ENCODE measurements around the gene GLYR1.

GRCh38 chr16:4883501-4883900 lies 36.4 kb upstream of the GLYR1 start:
- TF ChIP-seq, protein P1, sequence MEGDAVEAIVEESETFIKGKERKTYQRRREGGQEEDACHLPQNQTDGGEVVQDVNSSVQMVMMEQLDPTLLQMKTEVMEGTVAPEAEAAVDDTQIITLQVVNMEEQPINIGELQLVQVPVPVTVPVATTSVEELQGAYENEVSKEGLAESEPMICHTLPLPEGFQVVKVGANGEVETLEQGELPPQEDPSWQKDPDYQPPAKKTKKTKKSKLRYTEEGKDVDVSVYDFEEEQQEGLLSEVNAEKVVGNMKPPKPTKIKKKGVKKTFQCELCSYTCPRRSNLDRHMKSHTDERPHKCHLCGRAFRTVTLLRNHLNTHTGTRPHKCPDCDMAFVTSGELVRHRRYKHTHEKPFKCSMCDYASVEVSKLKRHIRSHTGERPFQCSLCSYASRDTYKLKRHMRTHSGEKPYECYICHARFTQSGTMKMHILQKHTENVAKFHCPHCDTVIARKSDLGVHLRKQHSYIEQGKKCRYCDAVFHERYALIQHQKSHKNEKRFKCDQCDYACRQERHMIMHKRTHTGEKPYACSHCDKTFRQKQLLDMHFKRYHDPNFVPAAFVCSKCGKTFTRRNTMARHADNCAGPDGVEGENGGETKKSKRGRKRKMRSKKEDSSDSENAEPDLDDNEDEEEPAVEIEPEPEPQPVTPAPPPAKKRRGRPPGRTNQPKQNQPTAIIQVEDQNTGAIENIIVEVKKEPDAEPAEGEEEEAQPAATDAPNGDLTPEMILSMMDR (IDR thresholded peaks at IDR 0.05): no peak
- TF ChIP-seq POLR2A (IDR thresholded peaks at IDR 0.05): no peak
